Activated CD8-positive, alpha-beta memory T cell treated with anti-CD3 and anti-CD28 coated beads, Interleukin-2, amount 50 U/mL, for 4 hours (primary cell): Measurements from ENCODE around the gene AHRR.
"Not testable (repeated sequence)": the region's sequence is repeated elsewhere in the genome, so short reads cannot be mapped to it uniquely, and the experiment has no call there.

Source experiments
- DNase-seq: peaks from one replicate; pipeline ENCODE4 v3.0.0-alpha.2; 2020

AHRR gene

GRCh38 chr5:478369-478981 is 157.0 kb downstream of the AHRR start:
- no peak for DNase-seq

- no peak for DNase-seq
Measured at GRCh38 chr5:478982-479535, 157.5 kb downstream of the AHRR start.

- no peak for DNase-seq
Measured at GRCh38 chr5:479566-480319, 158.2 kb downstream of the AHRR start.

GRCh38 chr5:481347-481746 is 159.8 kb downstream of the AHRR start:
- no peak for DNase-seq

GRCh38 chr5:482021-482420 is 160.5 kb downstream of the AHRR start:
- DNase-seq = no peak

GRCh38 chr5:482506-482905 is 161.0 kb downstream of the AHRR start:
- no peak for DNase-seq

GRCh38 chr5:483011-483410 is 161.5 kb downstream of the AHRR start:
- no peak for DNase-seq

- DNase-seq = no peak
Measured at GRCh38 chr5:483434-484140, 162.1 kb downstream of the AHRR start.

GRCh38 chr5:484556-484955 is 163.0 kb downstream of the AHRR start:
- DNase-seq = no peak

- no peak for DNase-seq
Measured at GRCh38 chr5:485113-485945, 163.8 kb downstream of the AHRR start.

GRCh38 chr5:485946-486491 is 164.5 kb downstream of the AHRR start:
- DNase-seq = no peak

- DNase-seq = not testable (repeated sequence)
Measured at GRCh38 chr5:486597-486996, 165.1 kb downstream of the AHRR start.
